Retinal pigment epithelial cell (primary cell): ENCODE data around the gene GIMAP7.

Experiments
- DNase-seq: peaks from one replicate; pipeline ENCODE4 v3.0.0-alpha.2; 2010; ENCODE audit warnings: low read depth
- H3K4me3 ChIP-seq: 2 replicates; pipeline ENCODE4 v1.5.1; 2011; ENCODE audit warnings: mild to moderate bottlenecking, low read length, control low read depth, moderate library complexity
- CTCF ChIP-seq: conservative IDR thresholded peaks from 2 replicates; pipeline ENCODE4 v1.5.1; 2011; ENCODE audit warnings: low read depth, low read length, control low read depth, inconsistent platforms

The GIMAP7 gene

GRCh38 chr7:150564006-150564405 lies 49.3 kb downstream of the GIMAP7 start:
- H3K4me3 ChIP-seq, result no peak overlapping the region
- no peak for TF ChIP-seq CTCF
- no peak for DNase-seq

GRCh38 chr7:150564566-150564965 lies 49.9 kb downstream of the GIMAP7 start:
- no peak for TF ChIP-seq CTCF
- no peak for DNase-seq
- H3K4me3 ChIP-seq, result no peak overlapping the region

GRCh38 chr7:150565239-150565638 lies 50.6 kb downstream of the GIMAP7 start:
- DNase-seq, result no peak
- H3K4me3 ChIP-seq, result no peak overlapping the region
- no peak for TF ChIP-seq CTCF

- H3K4me3 ChIP-seq, result no peak overlapping the region
- DNase-seq, result no peak
- TF ChIP-seq CTCF, result no peak
Observed at GRCh38 chr7:150566123-150566522, 51.5 kb downstream of the GIMAP7 start.

GRCh38 chr7:150566572-150566971 lies 51.9 kb downstream of the GIMAP7 start:
- no peak overlapping the region for H3K4me3 ChIP-seq
- no peak for DNase-seq
- no peak for TF ChIP-seq CTCF

- no peak for TF ChIP-seq CTCF
- DNase-seq, result no peak
- H3K4me3 ChIP-seq, result no peak within 1 kb of the TSS
Observed at GRCh38 chr7:150567169-150567568, 52.5 kb downstream of the GIMAP7 start, which contains the start of gene GIMAP4. TSS of gene GIMAP4 (plus strand) at chr7:150567390. CDS start at chr7:150569902, 2,512 bp downstream.

GRCh38 chr7:150567871-150568301 lies 53.2 kb downstream of the GIMAP7 start:
- H3K4me3 ChIP-seq, result no peak overlapping the region
- TF ChIP-seq CTCF, result no peak
- no peak for DNase-seq
